K562 (cell line): Measurements from ENCODE around the gene APCDD1L.

Experiments used
- ARNT ChIP-seq, 2 experiments: fragments of 450-650 bp; IDR thresholded peaks; 2 replicates each; pipeline ENCODE4 v1.6.1; 2016; ENCODE audit warnings: mild to moderate bottlenecking in 1 of 2
- E2F4 ChIP-seq: sonication (generic); formaldehyde crosslinking; IDR thresholded peaks from 2 replicates; pipeline ENCODE4 v1.8.0; 2022; ENCODE audit warnings: mild to moderate bottlenecking, low read depth, missing genetic modification reagents
- ELK1 ChIP-seq: sonication (generic); formaldehyde crosslinking; IDR thresholded peaks from 2 replicates; pipeline ENCODE4 v1.8.1; 2022; ENCODE audit warnings: missing genetic modification reagents
- EZH2 ChIP-seq: IDR thresholded peaks from 2 replicates; pipeline ENCODE4 v1.6.1; 2012; ENCODE audit warnings: low read depth, mild to moderate bottlenecking, inconsistent platforms, low read length, borderline replicate concordance
- GABPB1 ChIP-seq: sonication (generic); formaldehyde crosslinking; IDR thresholded peaks from 2 replicates; pipeline ENCODE4 v1.8.0; 2022; ENCODE audit warnings: mild to moderate bottlenecking, missing genetic modification reagents
- POLR2A ChIP-seq: fragments of 450-650 bp; conservative IDR thresholded peaks from 2 replicates; pipeline ENCODE4 v1.6.1; 2016
- SIRT6 ChIP-seq: IDR thresholded peaks from one replicate; pipeline ENCODE4 v1.6.1; 2012; ENCODE audit warnings: low read depth, mild to moderate bottlenecking, control low read depth, inconsistent platforms, low read length, moderate library complexity
- SLC30A9 ChIP-seq: fragments of 250-450 bp; sonication (Bioruptor Pico); IDR thresholded peaks from 2 replicates; pipeline ENCODE4 v1.8.0; 2022; ENCODE audit warnings: mild to moderate bottlenecking, moderate library complexity
- SMAD1 ChIP-seq: fragments of 150-350 bp; IDR thresholded peaks from 2 replicates; pipeline ENCODE4 v1.6.1; 2014; ENCODE audit warnings: low read length, low read depth; ENCODE audit not compliant: partially characterized antibody
- SMARCB1 ChIP-seq: IDR thresholded peaks from 2 replicates; pipeline ENCODE4 v1.6.1; 2011; ENCODE audit warnings: improper control_type of control experiment, low read depth; ENCODE audit not compliant: insufficient read length
- SRF ChIP-seq, 2 experiments: fragments of 250-450, 450-650 bp in 1 of 2; sonication (Bioruptor Pico) in 1 of 2; sonication (generic) in 1 of 2; formaldehyde crosslinking; IDR thresholded peaks; 2 replicates each; pipeline versions ENCODE4 v1.5.0 to v1.5.1; 2020 to 2022; ENCODE audit warnings: mild to moderate bottlenecking in 1 of 2, missing genetic modification reagents in 1 of 2
- TF ChIP-seq, protein P1 (sequence below), 2 experiments: fragments of 450-650 bp; formaldehyde crosslinking in 1 of 2; IDR thresholded peaks; 2 replicates each; pipeline versions ENCODE4 v1.4.0 to v1.6.1; 2014 to 2020; ENCODE audit warnings: mild to moderate bottlenecking in 2 of 2, borderline replicate concordance in 1 of 2, low read depth in 1 of 2
- TF ChIP-seq, protein P2 (sequence below): sonication (generic); formaldehyde crosslinking; IDR thresholded peaks from 2 replicates; pipeline ENCODE4 v1.8.0; 2023; ENCODE audit warnings: mild to moderate bottlenecking, missing genetic modification reagents

GRCh38 chr20:58528412-58528811 lies 13.2 kb upstream of the APCDD1L start:
- TF ChIP-seq, protein P1, sequence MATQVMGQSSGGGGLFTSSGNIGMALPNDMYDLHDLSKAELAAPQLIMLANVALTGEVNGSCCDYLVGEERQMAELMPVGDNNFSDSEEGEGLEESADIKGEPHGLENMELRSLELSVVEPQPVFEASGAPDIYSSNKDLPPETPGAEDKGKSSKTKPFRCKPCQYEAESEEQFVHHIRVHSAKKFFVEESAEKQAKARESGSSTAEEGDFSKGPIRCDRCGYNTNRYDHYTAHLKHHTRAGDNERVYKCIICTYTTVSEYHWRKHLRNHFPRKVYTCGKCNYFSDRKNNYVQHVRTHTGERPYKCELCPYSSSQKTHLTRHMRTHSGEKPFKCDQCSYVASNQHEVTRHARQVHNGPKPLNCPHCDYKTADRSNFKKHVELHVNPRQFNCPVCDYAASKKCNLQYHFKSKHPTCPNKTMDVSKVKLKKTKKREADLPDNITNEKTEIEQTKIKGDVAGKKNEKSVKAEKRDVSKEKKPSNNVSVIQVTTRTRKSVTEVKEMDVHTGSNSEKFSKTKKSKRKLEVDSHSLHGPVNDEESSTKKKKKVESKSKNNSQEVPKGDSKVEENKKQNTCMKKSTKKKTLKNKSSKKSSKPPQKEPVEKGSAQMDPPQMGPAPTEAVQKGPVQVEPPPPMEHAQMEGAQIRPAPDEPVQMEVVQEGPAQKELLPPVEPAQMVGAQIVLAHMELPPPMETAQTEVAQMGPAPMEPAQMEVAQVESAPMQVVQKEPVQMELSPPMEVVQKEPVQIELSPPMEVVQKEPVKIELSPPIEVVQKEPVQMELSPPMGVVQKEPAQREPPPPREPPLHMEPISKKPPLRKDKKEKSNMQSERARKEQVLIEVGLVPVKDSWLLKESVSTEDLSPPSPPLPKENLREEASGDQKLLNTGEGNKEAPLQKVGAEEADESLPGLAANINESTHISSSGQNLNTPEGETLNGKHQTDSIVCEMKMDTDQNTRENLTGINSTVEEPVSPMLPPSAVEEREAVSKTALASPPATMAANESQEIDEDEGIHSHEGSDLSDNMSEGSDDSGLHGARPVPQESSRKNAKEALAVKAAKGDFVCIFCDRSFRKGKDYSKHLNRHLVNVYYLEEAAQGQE (IDR thresholded peaks at IDR 0.05; ENCODE audit: borderline replicate concordance): no peak
- TF ChIP-seq, protein P1 (CRISPR knock-in tag; IDR thresholded peaks at IDR 0.05; ENCODE audit: low read depth): no peak
- TF ChIP-seq SMARCB1 (no peak), SMAD1 (no peak), POLR2A (no peak), SRF (CRISPR knock-in tag; IDR thresholded peaks at IDR 0.05) (no peak), GABPB1 (no peak), EZH2 (no peak), SLC30A9 (CRISPR knock-in tag) (no peak), E2F4 (CRISPR knock-in tag) (no peak), SIRT6 (no peak), ARNT (IDR thresholded peaks at IDR 0.05) (no peak), ELK1 (no peak)
- TF ChIP-seq, protein P2, sequence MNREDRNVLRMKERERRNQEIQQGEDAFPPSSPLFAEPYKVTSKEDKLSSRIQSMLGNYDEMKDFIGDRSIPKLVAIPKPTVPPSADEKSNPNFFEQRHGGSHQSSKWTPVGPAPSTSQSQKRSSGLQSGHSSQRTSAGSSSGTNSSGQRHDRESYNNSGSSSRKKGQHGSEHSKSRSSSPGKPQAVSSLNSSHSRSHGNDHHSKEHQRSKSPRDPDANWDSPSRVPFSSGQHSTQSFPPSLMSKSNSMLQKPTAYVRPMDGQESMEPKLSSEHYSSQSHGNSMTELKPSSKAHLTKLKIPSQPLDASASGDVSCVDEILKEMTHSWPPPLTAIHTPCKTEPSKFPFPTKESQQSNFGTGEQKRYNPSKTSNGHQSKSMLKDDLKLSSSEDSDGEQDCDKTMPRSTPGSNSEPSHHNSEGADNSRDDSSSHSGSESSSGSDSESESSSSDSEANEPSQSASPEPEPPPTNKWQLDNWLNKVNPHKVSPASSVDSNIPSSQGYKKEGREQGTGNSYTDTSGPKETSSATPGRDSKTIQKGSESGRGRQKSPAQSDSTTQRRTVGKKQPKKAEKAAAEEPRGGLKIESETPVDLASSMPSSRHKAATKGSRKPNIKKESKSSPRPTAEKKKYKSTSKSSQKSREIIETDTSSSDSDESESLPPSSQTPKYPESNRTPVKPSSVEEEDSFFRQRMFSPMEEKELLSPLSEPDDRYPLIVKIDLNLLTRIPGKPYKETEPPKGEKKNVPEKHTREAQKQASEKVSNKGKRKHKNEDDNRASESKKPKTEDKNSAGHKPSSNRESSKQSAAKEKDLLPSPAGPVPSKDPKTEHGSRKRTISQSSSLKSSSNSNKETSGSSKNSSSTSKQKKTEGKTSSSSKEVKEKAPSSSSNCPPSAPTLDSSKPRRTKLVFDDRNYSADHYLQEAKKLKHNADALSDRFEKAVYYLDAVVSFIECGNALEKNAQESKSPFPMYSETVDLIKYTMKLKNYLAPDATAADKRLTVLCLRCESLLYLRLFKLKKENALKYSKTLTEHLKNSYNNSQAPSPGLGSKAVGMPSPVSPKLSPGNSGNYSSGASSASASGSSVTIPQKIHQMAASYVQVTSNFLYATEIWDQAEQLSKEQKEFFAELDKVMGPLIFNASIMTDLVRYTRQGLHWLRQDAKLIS: no peak
